WTC11 (cell line): ENCODE measurements around the gene DAB1. TPM values are rescaled to one million over a fixed set of nuclear protein-coding genes. Genes with fewer than 3 reads are reported as not detected.

Experiments used
- ATAC-seq: fragments of 200-7000 bp; cut with Tn5 transposase; 2 replicates; pipeline ENCODE4 v1.10.0; 2021; ENCODE audit warnings: mild to moderate bottlenecking, moderate library complexity
- CTCF ChIA-PET: fragments of 300-600 bp; sonication (Branson Sonifier 250); formaldehyde crosslinking; loops from one replicate; lab custom pipeline; 2021; ENCODE audit warnings: antibody characterized with exemption; lab: Charles Lee
- POLR2A ChIA-PET: fragments of 350-600 bp; sonication (Branson Sonifier 250); formaldehyde crosslinking; loops from one replicate; lab custom pipeline; 2021; ENCODE audit warnings: antibody characterized with exemption; lab: Charles Lee
- DNase-seq: peaks from one replicate; pipeline ENCODE4 v3.0.0; 2021; ENCODE audit warnings: low spot score
- H3K27ac Mint-ChIP-seq: 2 replicates; pipeline ENCODE4 v1.8.0; 2021; ENCODE audit warnings: mixed read lengths
- H3K27me3 Mint-ChIP-seq: 2 replicates; pipeline ENCODE4 v1.8.0; 2021; ENCODE audit warnings: low read depth, mild to moderate bottlenecking, moderate library complexity, mixed read lengths
- H3K36me3 Mint-ChIP-seq: 2 replicates; pipeline ENCODE4 v1.8.0; 2021; ENCODE audit warnings: mixed read lengths
- H3K4me1 Mint-ChIP-seq: 2 replicates; pipeline ENCODE4 v1.8.0; 2022; ENCODE audit warnings: mixed read lengths
- H3K4me3 Mint-ChIP-seq: 2 replicates; pipeline ENCODE4 v1.8.0; 2021; ENCODE audit warnings: mild to moderate bottlenecking, moderate library complexity, mixed read lengths
- H3K9me3 Mint-ChIP-seq: 2 replicates; pipeline ENCODE4 v1.8.0; 2021; ENCODE audit warnings: mixed read lengths
- ATF1 ChIP-seq: sonication (generic); formaldehyde crosslinking; IDR thresholded peaks from 2 replicates; pipeline ENCODE4 v1.8.1; 2023; ENCODE audit warnings: mild to moderate bottlenecking, moderate library complexity, missing genetic modification reagents
- CREB1 ChIP-seq: sonication (generic); formaldehyde crosslinking; IDR thresholded peaks from 2 replicates; pipeline ENCODE4 v1.8.0; 2023; ENCODE audit warnings: mild to moderate bottlenecking, missing genetic modification reagents
- CREM ChIP-seq: sonication (generic); formaldehyde crosslinking; IDR thresholded peaks from 2 replicates; pipeline ENCODE4 v1.8.1; 2022; ENCODE audit warnings: mild to moderate bottlenecking, missing genetic modification reagents, moderate library complexity
- HMGA2 ChIP-seq: fragments of 250-450 bp; sonication (Bioruptor Pico); IDR thresholded peaks from 2 replicates; pipeline ENCODE4 v1.4.0; 2021; ENCODE audit warnings: mild to moderate bottlenecking, moderate library complexity
- JAZF1 ChIP-seq: fragments of 250-450 bp; sonication (Bioruptor Pico); IDR thresholded peaks from 2 replicates; pipeline ENCODE4 v1.9.0; 2021; ENCODE audit warnings: moderate library complexity, mild to moderate bottlenecking, inconsistent platforms
- NR1H2 ChIP-seq: sonication (generic); formaldehyde crosslinking; IDR thresholded peaks from 2 replicates; pipeline ENCODE4 v1.9.0; 2021; ENCODE audit warnings: mild to moderate bottlenecking, moderate library complexity, missing genetic modification reagents
- OVOL2 ChIP-seq: fragments of 250-450 bp; sonication (Bioruptor Pico); IDR thresholded peaks from 2 replicates; pipeline ENCODE4 v1.9.0; 2021; ENCODE audit warnings: mild to moderate bottlenecking, borderline replicate concordance
- SOX15 ChIP-seq: fragments of 250-450 bp; sonication (Bioruptor Pico); IDR thresholded peaks from 2 replicates; pipeline ENCODE4 v1.9.0; 2021; ENCODE audit warnings: mild to moderate bottlenecking
- TEAD1 ChIP-seq: sonication (generic); formaldehyde crosslinking; IDR thresholded peaks from 2 replicates; pipeline ENCODE4 v1.8.0; 2022; ENCODE audit warnings: mild to moderate bottlenecking, missing genetic modification reagents
- TEAD4 ChIP-seq: sonication (generic); formaldehyde crosslinking; IDR thresholded peaks from 2 replicates; pipeline ENCODE4 v1.8.0; 2022; ENCODE audit warnings: mild to moderate bottlenecking, missing genetic modification reagents
- ZBTB21 ChIP-seq: sonication (generic); formaldehyde crosslinking; IDR thresholded peaks from 2 replicates; pipeline ENCODE4 v1.8.1; 2023; ENCODE audit warnings: mild to moderate bottlenecking, missing genetic modification reagents, borderline replicate concordance
- ZNF121 ChIP-seq: sonication (generic); formaldehyde crosslinking; IDR thresholded peaks from 2 replicates; pipeline ENCODE4 v1.8.0; 2023; ENCODE audit warnings: missing genetic modification reagents
- ZNF396 ChIP-seq: fragments of 250-450 bp; sonication (Bioruptor Pico); IDR thresholded peaks from 2 replicates; pipeline ENCODE4 v1.8.0; 2021; ENCODE audit warnings: mild to moderate bottlenecking, moderate library complexity, borderline replicate concordance
- total RNA-seq: library from RNA; stranded (reverse); gene quantifications from 3 replicates; pipeline ENCODE4 v1.2.3, GENCODE V29; 2021
- TF ChIP-seq, protein P1 (sequence below): sonication (generic); formaldehyde crosslinking; IDR thresholded peaks from 2 replicates; pipeline ENCODE4 v1.8.0; 2022; ENCODE audit warnings: mild to moderate bottlenecking, missing genetic modification reagents
- TF ChIP-seq, protein P2 (sequence below): fragments of 250-450 bp; sonication (Bioruptor Pico); IDR thresholded peaks from 2 replicates; pipeline ENCODE4 v1.9.0; 2021; ENCODE audit warnings: mild to moderate bottlenecking
- TF ChIP-seq, protein P3 (sequence below): fragments of 250-450 bp; sonication (Bioruptor Pico); conservative IDR thresholded peaks from 2 replicates; pipeline ENCODE4 v1.9.0; 2021; ENCODE audit warnings: mild to moderate bottlenecking
- TF ChIP-seq, protein P4 (sequence below): sonication (generic); formaldehyde crosslinking; conservative IDR thresholded peaks from 2 replicates; pipeline ENCODE4 v1.8.1; 2023; ENCODE audit warnings: mild to moderate bottlenecking, low read depth, missing genetic modification reagents, moderate library complexity

Gene DAB1
- total RNA-seq, 1 experiment from 2014 or later: 10.7 TPM

DNA sequence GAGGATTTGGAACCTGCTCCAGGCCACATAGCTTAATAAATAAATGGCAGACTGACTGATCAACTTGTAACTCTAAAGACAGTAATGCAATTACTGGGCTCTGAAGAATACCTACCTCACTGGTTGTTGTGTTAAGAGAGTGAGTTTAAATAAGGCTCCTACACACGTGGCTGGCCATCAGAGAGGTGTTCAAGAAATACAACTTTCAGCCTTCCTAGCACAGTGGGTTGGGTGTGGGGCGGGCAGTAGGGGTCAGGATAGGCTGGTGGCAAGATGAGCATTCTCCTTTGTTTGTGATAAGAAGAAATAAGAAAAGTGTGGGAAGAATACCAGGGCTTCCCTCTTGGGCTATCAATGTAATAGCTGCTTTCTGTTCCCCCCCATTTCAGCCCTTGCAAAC lies 151.3 kb downstream of the DAB1 start (continued):
- no peak for TF ChIP-seq ZNF121 (CRISPR knock-in tag)
- TF ChIP-seq CREB1 (CRISPR knock-in tag): no peak
- TF ChIP-seq NR1H2 (CRISPR knock-in tag): no peak
- TF ChIP-seq OVOL2 (CRISPR knock-in tag): no peak
- TF ChIP-seq ATF1: no peak

DNA sequence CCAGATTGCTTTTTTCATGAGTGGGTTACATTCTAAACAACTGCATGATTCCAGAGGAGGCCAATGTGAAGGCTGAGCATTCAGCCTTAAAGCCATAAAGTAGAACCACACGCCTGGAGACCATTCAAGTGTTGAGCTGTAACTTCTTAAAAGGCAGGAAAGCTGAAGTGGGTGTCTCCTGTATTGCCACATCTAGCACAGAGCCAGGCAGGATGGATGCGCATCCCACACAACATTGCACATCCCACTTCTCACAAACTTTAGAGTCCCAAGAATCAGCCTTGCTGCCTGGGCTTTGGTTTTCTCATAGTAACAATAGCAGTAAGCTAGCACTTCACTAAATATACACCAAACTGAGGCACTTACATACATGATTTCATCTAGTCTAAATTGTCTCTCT lies 151.7 kb downstream of the DAB1 start:
- ChIA-PET CTCF (no interaction called here), POLR2A (no interaction called here)
- ATAC-seq (no peak), DNase-seq (no peak)
- H3K9me3 Mint-ChIP-seq: no peaks in the 10 kb centered on the region
- no peak overlapping the region for H3K4me3 Mint-ChIP-seq
- TF ChIP-seq, protein P1, sequence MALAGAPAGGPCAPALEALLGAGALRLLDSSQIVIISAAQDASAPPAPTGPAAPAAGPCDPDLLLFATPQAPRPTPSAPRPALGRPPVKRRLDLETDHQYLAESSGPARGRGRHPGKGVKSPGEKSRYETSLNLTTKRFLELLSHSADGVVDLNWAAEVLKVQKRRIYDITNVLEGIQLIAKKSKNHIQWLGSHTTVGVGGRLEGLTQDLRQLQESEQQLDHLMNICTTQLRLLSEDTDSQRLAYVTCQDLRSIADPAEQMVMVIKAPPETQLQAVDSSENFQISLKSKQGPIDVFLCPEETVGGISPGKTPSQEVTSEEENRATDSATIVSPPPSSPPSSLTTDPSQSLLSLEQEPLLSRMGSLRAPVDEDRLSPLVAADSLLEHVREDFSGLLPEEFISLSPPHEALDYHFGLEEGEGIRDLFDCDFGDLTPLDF (CRISPR knock-in tag): no peak
- TF ChIP-seq TEAD4 (CRISPR knock-in tag) (no peak), JAZF1 (CRISPR knock-in tag) (no peak), TEAD1 (CRISPR knock-in tag) (no peak), ZBTB21 (no peak), CREM (no peak), ZNF121 (CRISPR knock-in tag) (no peak), ZNF396 (CRISPR knock-in tag) (no peak), HMGA2 (CRISPR knock-in tag) (no peak), SOX15 (CRISPR knock-in tag) (no peak)
- TF ChIP-seq, protein P2, sequence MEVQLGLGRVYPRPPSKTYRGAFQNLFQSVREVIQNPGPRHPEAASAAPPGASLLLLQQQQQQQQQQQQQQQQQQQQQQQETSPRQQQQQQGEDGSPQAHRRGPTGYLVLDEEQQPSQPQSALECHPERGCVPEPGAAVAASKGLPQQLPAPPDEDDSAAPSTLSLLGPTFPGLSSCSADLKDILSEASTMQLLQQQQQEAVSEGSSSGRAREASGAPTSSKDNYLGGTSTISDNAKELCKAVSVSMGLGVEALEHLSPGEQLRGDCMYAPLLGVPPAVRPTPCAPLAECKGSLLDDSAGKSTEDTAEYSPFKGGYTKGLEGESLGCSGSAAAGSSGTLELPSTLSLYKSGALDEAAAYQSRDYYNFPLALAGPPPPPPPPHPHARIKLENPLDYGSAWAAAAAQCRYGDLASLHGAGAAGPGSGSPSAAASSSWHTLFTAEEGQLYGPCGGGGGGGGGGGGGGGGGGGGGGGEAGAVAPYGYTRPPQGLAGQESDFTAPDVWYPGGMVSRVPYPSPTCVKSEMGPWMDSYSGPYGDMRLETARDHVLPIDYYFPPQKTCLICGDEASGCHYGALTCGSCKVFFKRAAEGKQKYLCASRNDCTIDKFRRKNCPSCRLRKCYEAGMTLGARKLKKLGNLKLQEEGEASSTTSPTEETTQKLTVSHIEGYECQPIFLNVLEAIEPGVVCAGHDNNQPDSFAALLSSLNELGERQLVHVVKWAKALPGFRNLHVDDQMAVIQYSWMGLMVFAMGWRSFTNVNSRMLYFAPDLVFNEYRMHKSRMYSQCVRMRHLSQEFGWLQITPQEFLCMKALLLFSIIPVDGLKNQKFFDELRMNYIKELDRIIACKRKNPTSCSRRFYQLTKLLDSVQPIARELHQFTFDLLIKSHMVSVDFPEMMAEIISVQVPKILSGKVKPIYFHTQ (CRISPR knock-in tag): no peak
- TF ChIP-seq, protein P3, sequence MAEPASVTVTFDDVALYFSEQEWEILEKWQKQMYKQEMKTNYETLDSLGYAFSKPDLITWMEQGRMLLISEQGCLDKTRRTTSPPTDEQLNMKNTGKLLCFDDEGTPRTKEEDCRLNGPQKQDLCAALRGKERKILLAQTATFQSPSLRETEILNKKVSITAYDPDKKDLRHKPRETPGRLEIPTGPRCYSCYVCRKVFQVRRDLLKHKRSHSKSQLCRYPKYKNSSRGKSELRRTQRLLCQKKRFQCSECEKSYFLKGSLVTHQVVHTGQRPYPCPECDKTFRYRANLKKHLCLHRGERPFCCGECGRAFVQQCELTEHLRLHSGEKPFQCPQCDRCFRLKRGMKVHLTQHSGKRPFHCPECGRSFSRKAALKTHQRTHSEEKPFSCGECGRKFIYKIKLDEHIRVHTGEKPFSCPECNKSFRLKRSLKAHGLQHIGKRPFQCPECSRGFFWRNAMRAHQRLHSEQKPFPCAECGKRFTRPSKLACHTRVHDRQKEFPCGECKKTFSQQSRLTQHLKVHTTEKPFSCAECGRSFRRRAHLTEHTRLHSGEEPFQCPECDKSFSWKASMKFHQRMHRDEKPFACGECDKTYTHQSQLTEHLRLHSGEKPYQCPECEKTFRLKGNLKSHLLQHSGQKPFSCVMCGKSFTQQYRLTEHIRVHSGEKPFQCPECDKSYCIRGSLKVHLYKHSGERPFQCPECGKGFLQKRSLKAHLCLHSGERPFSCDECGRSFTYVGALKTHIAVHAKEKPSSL: no peak
- TF ChIP-seq, protein P4, sequence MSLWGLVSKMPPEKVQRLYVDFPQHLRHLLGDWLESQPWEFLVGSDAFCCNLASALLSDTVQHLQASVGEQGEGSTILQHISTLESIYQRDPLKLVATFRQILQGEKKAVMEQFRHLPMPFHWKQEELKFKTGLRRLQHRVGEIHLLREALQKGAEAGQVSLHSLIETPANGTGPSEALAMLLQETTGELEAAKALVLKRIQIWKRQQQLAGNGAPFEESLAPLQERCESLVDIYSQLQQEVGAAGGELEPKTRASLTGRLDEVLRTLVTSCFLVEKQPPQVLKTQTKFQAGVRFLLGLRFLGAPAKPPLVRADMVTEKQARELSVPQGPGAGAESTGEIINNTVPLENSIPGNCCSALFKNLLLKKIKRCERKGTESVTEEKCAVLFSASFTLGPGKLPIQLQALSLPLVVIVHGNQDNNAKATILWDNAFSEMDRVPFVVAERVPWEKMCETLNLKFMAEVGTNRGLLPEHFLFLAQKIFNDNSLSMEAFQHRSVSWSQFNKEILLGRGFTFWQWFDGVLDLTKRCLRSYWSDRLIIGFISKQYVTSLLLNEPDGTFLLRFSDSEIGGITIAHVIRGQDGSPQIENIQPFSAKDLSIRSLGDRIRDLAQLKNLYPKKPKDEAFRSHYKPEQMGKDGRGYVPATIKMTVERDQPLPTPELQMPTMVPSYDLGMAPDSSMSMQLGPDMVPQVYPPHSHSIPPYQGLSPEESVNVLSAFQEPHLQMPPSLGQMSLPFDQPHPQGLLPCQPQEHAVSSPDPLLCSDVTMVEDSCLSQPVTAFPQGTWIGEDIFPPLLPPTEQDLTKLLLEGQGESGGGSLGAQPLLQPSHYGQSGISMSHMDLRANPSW: no peak
- H3K4me1 Mint-ChIP-seq: peaks cover 12% of the 10 kb centered on the region
- H3K36me3 Mint-ChIP-seq: no peaks in the 10 kb centered on the region
- H3K27ac Mint-ChIP-seq: no peak overlapping the region
- no peaks in the 10 kb centered on the region for H3K27me3 Mint-ChIP-seq
